Stimulated activated CD4-positive, alpha-beta T cell treated with anti-CD3 and anti-CD28 coated beads, Interleukin-4, amount 100 ng/mL, for 48 hours (primary cell): ENCODE results near the gene POLR2H.
"Not testable (repeated sequence)": the region's sequence is repeated elsewhere in the genome, so short reads cannot be mapped to it uniquely, and the experiment has no call there.

ENCODE experiments used
- DNase-seq, 2 donors: peaks; one replicate each; pipeline ENCODE4 v3.0.0-alpha.2; 2020; ENCODE audit warnings: low read depth in 2 of 2

Gene POLR2H

GRCh38 chr3:184335661-184336546 is 25.6 kb upstream of the POLR2H start:
- peak; percentile 82 to 91 for DNase-seq

GRCh38 chr3:184336547-184337398 is 24.7 kb upstream of the POLR2H start:
- no peak for DNase-seq

- no peak for DNase-seq
Observed at GRCh38 chr3:184337399-184337714, 24.2 kb upstream of the POLR2H start, which contains the start of gene FAM131A. Gene FAM131A (plus strand): TSS chr3:184337600. CDS start chr3:184337631, 31 bp downstream.

GRCh38 chr3:184337981-184338380 is 23.5 kb upstream of the POLR2H start:
- no peak for DNase-seq

- DNase-seq = no peak
Observed at GRCh38 chr3:184338511-184338945, 23.0 kb upstream of the POLR2H start.

GRCh38 chr3:184339001-184339400 is 22.5 kb upstream of the POLR2H start:
- DNase-seq = no peak

GRCh38 chr3:184339451-184340135 is 21.9 kb upstream of the POLR2H start:
- not testable (repeated sequence) for DNase-seq

- no peak for DNase-seq
Observed at GRCh38 chr3:184341925-184342324, 19.6 kb upstream of the POLR2H start.

- DNase-seq = no peak
Observed at GRCh38 chr3:184343200-184343876, 18.2 kb upstream of the POLR2H start.

- no peak for DNase-seq
Observed at GRCh38 chr3:184344579-184345316, 16.8 kb upstream of the POLR2H start.

- no peak for DNase-seq
Observed at GRCh38 chr3:184345317-184346144, 16.0 kb upstream of the POLR2H start.

- DNase-seq = no peak
Observed at GRCh38 chr3:184346480-184347190, 14.9 kb upstream of the POLR2H start.

GRCh38 chr3:184347321-184348056 is 14.0 kb upstream of the POLR2H start:
- no peak for DNase-seq

GRCh38 chr3:184348057-184348382 is 13.5 kb upstream of the POLR2H start:
- no peak for DNase-seq

- DNase-seq = no peak
Observed at GRCh38 chr3:184349563-184350470, 11.7 kb upstream of the POLR2H start.

- no peak for DNase-seq
Observed at GRCh38 chr3:184350618-184351017, 10.9 kb upstream of the POLR2H start.

- no peak for DNase-seq
Observed at GRCh38 chr3:184351511-184352148, 9.9 kb upstream of the POLR2H start.
